GM18505 (cell line): ENCODE results near the gene PSMC6.

Experiments used
- ATAC-seq: cut with Tn5 transposase; IDR thresholded peaks from one replicate; pipeline ENCODE4 v1.9.1; 2021; ENCODE audit not compliant: unreplicated experiment
- POLR2A ChIP-seq: IDR thresholded peaks from 4 replicates; pipeline ENCODE4 v1.6.1; 2011; ENCODE audit warnings: borderline replicate concordance; ENCODE audit not compliant: insufficient read depth, insufficient read length; ENCODE audit errors: extremely low read depth

PSMC6 gene

DNA sequence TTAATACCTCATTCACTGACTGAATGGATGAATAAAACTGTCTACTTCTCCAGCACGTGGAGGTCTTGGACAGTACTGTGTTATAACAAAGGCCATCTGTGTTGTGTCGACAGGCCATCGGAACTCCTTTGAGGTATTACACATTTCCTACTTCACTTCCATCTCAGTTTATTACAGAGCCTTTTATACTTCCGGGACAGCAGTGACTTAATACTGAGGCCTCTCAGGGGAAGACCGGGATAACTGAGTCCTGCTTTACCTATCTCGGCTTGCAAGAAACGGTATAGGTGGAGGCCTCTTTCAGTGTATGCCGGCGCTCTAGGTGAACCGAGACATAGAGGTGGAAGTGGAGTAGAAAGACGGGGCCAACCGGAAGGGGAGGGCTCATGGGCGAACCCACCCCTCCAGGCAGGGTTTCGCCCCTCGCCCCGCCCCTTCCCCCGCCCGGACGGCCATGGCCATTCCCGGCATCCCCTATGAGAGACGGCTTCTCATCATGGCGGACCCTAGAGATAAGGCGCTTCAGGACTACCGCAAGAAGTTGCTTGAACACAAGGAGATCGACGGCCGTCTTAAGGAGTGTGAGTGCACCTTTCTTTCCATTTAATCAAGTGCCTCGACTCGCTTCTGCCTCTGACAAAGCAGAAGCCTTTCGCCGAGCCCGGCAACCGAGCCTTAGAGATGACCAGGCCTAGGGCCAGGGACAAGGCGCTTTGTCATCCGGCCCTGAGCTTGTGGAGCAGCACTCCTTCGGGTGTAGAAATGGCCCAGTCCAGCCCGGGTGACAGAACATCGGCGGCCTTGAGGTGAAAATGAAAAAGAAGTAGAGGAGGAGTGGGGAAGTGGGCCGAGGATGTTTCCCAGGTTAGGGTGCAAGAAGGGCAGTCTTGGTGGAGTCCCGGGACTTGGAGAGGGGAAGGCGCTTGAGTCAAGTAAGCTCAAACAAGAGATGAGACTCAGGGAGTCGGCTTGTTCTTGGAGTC lies at the start of gene PSMC6:
TSS of gene PSMC6 (plus strand) at position 477 of the 983 bp plus-strand sequence. CDS start at position 497, 20 bp downstream.
- peak; percentile 88 for TF ChIP-seq POLR2A
- ATAC-seq = peak; percentile 97

- TF ChIP-seq POLR2A = no peak
- no peak for ATAC-seq
Observed at GRCh38 chr14:52660325-52660724, 46.7 kb upstream of the PSMC6 start.

DNA sequence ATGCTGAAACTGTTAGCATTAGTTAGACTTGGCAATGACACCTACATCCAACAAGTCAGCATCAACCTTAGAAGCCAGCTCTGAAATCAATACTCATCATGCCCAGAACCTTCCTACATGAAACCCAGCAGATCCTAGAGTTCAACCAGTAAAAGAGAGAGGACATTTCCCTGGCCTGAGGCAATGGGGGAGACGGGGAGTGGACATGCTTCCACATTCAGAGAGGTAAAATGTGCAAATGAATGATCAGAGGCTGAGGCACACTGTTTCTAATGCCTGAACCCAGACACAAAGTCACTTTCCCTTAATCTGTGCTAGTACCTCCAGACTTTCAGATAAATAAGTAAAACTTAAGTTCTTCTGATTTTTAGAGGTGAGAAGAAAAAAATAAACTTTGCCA lies 46.2 kb upstream of the PSMC6 start:
- no peak for TF ChIP-seq POLR2A
- no peak for ATAC-seq

GRCh38 chr14:52661314-52661713 lies 45.7 kb upstream of the PSMC6 start:
- no peak for TF ChIP-seq POLR2A
- ATAC-seq = no peak

- no peak for TF ChIP-seq POLR2A
- no peak for ATAC-seq
Observed at GRCh38 chr14:52663850-52664249, 43.1 kb upstream of the PSMC6 start.

GRCh38 chr14:52678591-52678990 lies 28.4 kb upstream of the PSMC6 start:
- no peak for ATAC-seq

DNA sequence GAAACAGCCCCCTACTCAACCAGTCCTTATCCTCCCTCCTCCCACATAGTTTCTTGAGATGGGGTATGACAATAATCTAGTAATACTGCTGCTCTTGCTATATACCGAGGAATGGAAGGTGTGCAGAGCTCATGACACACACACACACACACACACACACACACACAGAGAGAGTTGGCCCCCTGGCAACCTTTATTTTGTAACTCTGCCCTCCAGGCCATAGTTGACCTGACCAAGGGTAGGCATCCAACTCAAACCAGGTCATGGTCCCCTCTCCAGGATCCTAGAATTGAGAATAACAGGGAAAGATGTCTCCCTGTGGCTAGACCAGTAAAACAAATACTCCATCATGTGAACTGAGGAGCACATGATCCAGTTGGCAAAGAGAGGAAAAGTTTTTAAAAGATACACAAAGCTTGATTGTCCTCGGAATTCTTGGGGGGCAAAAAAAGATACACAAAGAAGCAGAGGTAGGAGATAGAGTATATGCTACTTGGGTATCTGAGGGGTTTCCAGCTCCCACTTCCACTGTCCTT lies 22.9 kb upstream of the PSMC6 start:
- no peak for ATAC-seq
- TF ChIP-seq POLR2A = no peak

More at GRCh38 chr14:52678591-52678990, 28.4 kb upstream of the PSMC6 start:
- no peak for TF ChIP-seq POLR2A

DNA sequence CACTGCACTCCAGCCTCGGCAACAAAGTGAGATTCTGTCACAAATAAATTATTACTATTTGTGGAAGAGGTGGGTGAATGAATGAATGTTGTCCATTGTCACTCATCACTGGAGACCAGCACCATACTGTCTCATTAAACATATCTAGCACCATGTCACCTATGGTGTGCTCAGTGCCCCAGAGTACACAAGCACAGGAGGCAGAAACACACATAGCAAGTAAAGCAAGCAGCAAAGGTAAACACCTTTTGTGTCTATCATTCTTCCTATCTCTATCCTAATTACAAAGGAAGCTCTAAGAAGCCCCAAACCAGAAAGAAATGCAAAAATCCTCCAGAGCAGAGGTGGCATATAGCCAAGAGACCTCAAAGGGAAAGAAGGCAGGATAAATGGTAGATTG lies 20.8 kb upstream of the PSMC6 start:
- no peak for TF ChIP-seq POLR2A
- no peak for ATAC-seq

DNA sequence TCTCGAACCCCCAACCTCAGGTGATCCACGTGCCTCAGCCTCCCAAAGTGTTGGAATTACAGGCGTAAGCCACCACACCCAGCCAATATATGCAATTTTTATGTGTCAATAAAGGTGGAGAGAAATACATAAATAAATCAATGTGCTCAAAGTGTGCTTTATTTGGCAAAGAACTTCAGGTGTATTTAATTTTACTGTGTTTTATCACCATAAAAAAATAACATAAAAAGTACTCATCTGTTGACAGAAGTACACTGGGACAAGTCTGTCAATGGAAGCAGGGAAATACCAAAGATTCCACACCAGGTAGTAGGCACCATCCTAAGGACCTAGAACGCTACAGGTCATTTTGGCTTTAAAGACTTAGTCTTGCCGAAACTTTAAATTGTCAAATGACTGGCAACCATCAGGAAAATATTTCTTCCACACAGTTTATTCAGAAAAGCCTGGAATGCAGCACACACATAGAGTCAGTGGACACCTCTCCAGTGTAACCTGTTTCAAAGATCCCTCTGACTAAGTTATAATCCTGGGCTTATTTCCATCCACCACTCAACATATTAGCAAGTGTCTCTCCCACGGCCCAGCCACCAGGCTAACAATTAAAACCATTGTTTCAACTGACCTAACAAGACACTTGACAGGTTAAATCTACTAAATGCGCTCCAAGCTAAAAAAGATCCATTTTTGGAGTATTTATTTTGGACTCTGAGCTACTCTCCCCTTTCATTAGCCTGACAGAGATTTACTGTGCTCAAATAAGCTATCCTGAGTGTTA lies 15.8 kb upstream of the PSMC6 start:
- no peak for TF ChIP-seq POLR2A
- ATAC-seq = no peak

- no peak for TF ChIP-seq POLR2A
- ATAC-seq = no peak
Observed at GRCh38 chr14:52692248-52692962, 14.6 kb upstream of the PSMC6 start.

- no peak for ATAC-seq
- TF ChIP-seq POLR2A = no peak
Observed at GRCh38 chr14:52693036-52693435, 14.0 kb upstream of the PSMC6 start.

DNA sequence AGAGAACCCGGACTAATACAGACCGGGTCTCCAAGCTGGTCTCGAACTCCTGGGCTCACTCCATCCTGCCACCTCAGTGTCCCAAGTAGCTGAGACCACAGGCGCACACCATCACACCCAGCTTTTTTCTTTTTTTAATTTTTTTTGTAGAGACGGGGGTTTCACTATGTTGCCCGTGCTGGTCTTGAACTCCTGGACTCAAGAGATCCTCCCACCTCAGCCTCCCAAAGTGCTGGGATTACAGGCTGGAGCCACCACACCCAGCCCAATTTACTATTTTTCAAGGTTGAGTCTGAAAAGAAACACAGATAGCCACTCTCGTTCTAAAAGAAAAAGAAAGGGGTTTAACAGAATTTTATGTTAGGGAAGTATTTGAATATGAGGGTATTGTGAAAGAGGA lies 13.5 kb upstream of the PSMC6 start:
- TF ChIP-seq POLR2A = no peak
- no peak for ATAC-seq

DNA sequence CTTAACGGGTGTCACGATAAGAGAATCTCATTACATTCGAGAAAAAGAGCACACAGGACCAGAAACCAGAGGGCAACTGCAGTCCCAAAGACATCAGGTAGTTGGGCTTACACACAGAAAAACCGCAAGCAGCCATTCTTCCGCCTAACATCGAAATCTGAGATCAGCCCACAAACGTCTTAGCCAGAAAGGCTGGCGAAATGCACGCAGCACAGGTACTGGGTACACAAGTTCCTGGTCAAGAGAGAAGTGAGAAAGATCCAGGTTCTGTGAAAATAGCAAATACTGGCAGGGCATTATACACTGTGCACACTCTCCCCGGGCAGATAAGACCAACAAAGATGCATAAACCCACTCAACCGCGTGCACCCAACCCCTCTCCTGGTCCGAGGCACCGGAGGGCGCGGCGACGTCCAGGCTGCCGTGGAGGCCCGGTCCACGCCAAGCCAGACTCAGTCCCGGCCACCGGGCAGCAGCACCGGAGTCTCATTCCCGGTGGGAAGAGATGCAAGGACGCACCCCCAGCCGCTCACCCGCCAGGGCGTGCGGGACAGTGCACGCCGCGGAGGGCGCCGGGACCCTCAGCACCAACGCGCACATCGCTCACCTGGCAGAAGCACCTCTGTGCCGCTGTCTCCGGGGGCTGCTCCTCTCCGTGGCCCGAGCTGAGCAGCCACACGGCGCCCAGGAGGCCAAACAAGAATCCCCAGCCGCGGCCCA lies 12.1 kb upstream of the PSMC6 start:
- peak; percentile 45 for ATAC-seq
- no peak for TF ChIP-seq POLR2A

DNA sequence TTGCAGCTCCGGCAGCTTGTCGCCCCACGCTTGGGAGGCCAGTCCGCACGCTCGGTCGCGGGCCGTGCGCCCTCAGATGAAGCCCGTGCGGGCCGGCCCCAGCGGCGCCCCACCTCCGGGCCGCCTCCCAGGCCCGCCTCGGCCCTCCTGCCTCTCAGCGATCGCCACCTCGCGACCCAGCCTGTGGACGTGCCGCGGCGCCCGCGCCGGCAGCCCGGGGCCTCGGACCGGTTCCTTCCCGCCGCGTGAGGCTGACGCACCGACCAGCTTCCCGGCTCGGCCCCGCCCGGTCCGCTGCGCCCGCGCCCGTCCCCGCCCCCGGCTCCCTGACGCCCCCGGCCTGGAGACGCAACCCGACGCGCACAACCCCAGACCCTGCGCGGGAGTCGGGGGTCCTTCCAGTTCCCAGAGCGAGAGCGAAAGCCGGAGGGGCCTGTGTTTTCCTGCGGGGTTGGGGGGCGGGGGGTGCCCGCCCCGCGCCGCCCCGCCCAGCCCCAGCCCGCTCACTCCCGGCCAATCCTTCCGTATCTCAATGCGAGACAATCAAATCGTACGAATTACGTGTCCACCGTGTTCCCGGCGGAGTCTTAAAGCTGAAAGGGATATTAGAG lies 11.4 kb upstream of the PSMC6 start, which contains the start of gene ERO1A:
TSS of gene ERO1A (minus strand) at position 78 of the 611 bp plus-strand sequence. CDS start at position 1, 77 bp downstream.
- peak; percentile 74 for TF ChIP-seq POLR2A
- peak; percentile 67 for ATAC-seq
